GM19025 (cell line): ENCODE measurements around the gene LCNL1.

Experiments
- ATAC-seq: cut with Tn5 transposase; IDR thresholded peaks from one replicate; pipeline ENCODE4 v1.9.1; 2021; ENCODE audit warnings: mild to moderate bottlenecking, low read depth, moderate library complexity; ENCODE audit not compliant: unreplicated experiment

The LCNL1 gene

GRCh38 chr9:136958473-136958872, 24.3 kb upstream of the LCNL1 start:
- no peak for ATAC-seq

- ATAC-seq = no peak
Observed at GRCh38 chr9:136958898-136959850, 23.6 kb upstream of the LCNL1 start.

- no peak for ATAC-seq
Observed at GRCh38 chr9:136960212-136960937, 22.4 kb upstream of the LCNL1 start.

GRCh38 chr9:136960938-136961275, 21.9 kb upstream of the LCNL1 start:
- ATAC-seq = no peak

GRCh38 chr9:136961279-136962065, 21.3 kb upstream of the LCNL1 start:
- no peak for ATAC-seq

GRCh38 chr9:136962163-136962562, 20.6 kb upstream of the LCNL1 start:
- no peak for ATAC-seq

- no peak for ATAC-seq
Observed at GRCh38 chr9:136962701-136963248, 20.0 kb upstream of the LCNL1 start.

GRCh38 chr9:136963341-136963740, 19.5 kb upstream of the LCNL1 start:
- ATAC-seq = no peak

- no peak for ATAC-seq
Observed at GRCh38 chr9:136963751-136964150, 19.0 kb upstream of the LCNL1 start.

GRCh38 chr9:136964171-136964689, 18.6 kb upstream of the LCNL1 start:
- no peak for ATAC-seq

- no peak for ATAC-seq
Observed at GRCh38 chr9:136964833-136965422, 17.9 kb upstream of the LCNL1 start.

- ATAC-seq = no peak
Observed at GRCh38 chr9:136965771-136966484, 16.9 kb upstream of the LCNL1 start.

GRCh38 chr9:136968333-136969127, 14.3 kb upstream of the LCNL1 start:
- no peak for ATAC-seq

GRCh38 chr9:136969150-136969549, 13.6 kb upstream of the LCNL1 start:
- no peak for ATAC-seq

- no peak for ATAC-seq
Observed at GRCh38 chr9:136969774-136970173, 13.0 kb upstream of the LCNL1 start.

GRCh38 chr9:136970361-136970760, 12.4 kb upstream of the LCNL1 start:
- ATAC-seq = no peak

GRCh38 chr9:136971746-136972145, 11.0 kb upstream of the LCNL1 start:
- no peak for ATAC-seq

- no peak for ATAC-seq
Observed at GRCh38 chr9:136972335-136972734, 10.5 kb upstream of the LCNL1 start.

GRCh38 chr9:136972743-136973142, 10.1 kb upstream of the LCNL1 start:
- no peak for ATAC-seq
